ENCODE measurements around the gene FGF18.
"Not testable (repeated sequence)": the region's sequence is repeated elsewhere in the genome, so short reads cannot be mapped to it uniquely, and the experiment has no call there.

Gene FGF18

GRCh38 chr5:171485668-171486067 is 66.2 kb downstream of the FGF18 start:
- Histone ChIP-seq H3K9ac (no peak overlapping the region), H3K27me3 (no peaks in the 10 kb centered on the region), H3K4me2 (no peak overlapping the region), H3K4me1 (peaks cover 0 to under 1% (median 0%) of the 10 kb centered on the region in 10 experiments; a peak in 1 of 20 replicates), H4K20me1 (no peaks in the 10 kb centered on the region), H3K27ac (no peak overlapping the region), H3K9me3 (replicated peaks in 1 of 11) (no peaks in the 10 kb centered on the region), H3K4me3 (no peak overlapping the region), H3K36me3 (no peaks in the 10 kb centered on the region)
- no peak for TF ChIP-seq Cebpa-rat (IDR thresholded peaks at IDR 0.05)

- no peaks in the 10 kb centered on the region for H4K20me1 ChIP-seq
- H3K27me3 ChIP-seq: no peaks in the 10 kb centered on the region
- no peak for TF ChIP-seq Cebpa-rat (IDR thresholded peaks at IDR 0.05)
- H3K4me3 ChIP-seq: no peak overlapping the region
- no peak overlapping the region for H3K4me2 ChIP-seq
- H3K27ac ChIP-seq: no peak overlapping the region
- H3K4me1 ChIP-seq: no peaks in the 10 kb centered on the region
- no peak overlapping the region for H3K9ac ChIP-seq
- H3K9me3 ChIP-seq (replicated peaks in 1 of 11): no peaks in the 10 kb centered on the region
- H3K36me3 ChIP-seq: no peaks in the 10 kb centered on the region
Observed at GRCh38 chr5:171486613-171487012, 67.2 kb downstream of the FGF18 start.

- H3K27ac ChIP-seq: no peak overlapping the region
- peaks cover 0 to 2% (median 0%) of the 10 kb centered on the region in 10 experiments; a peak in 3 of 20 replicates for H3K4me1 ChIP-seq
- no peak for TF ChIP-seq Cebpa-rat (IDR thresholded peaks at IDR 0.05)
Observed at GRCh38 chr5:171488876-171489275, 69.4 kb downstream of the FGF18 start.

GRCh38 chr5:171492781-171493180 is 73.3 kb downstream of the FGF18 start:
- H3K36me3 ChIP-seq: no peaks in the 10 kb centered on the region
- H3K4me3 ChIP-seq: no peak overlapping the region
- peaks cover 5 to 18% (median 13%) of the 10 kb centered on the region in 10 experiments; a peak in 19 of 20 replicates for H3K4me1 ChIP-seq
- no peaks in the 10 kb centered on the region for H4K20me1 ChIP-seq
- no peak overlapping the region for H3K4me2 ChIP-seq
- H3K9ac ChIP-seq: no peak overlapping the region
- no peaks in the 10 kb centered on the region for H3K27me3 ChIP-seq
- H3K27ac ChIP-seq: no peak overlapping the region
- no peak for TF ChIP-seq Cebpa-rat (IDR thresholded peaks at IDR 0.05)
- H3K9me3 ChIP-seq (replicated peaks in 1 of 11): no peaks in the 10 kb centered on the region

More at GRCh38 chr5:171488876-171489275, 69.4 kb downstream of the FGF18 start:
- Histone ChIP-seq H4K20me1 (no peaks in the 10 kb centered on the region), H3K9me3 (replicated peaks in 1 of 11) (no peaks in the 10 kb centered on the region), H3K4me2 (no peak overlapping the region), H3K4me3 (no peak overlapping the region), H3K36me3 (no peaks in the 10 kb centered on the region), H3K9ac (no peak overlapping the region), H3K27me3 (no peaks in the 10 kb centered on the region)

- TF ChIP-seq Cebpa-rat (IDR thresholded peaks at IDR 0.05): no peak
- Histone ChIP-seq H3K4me2 (peak overlapping the region in 7 of 11 experiments; percentile 61 to 71 (median 66); a peak in 15 of 22 replicates), H3K27ac (peak overlapping the region in 2 of 11 experiments; percentile 31 to 54; a peak in 2 of 22 replicates), H3K4me3 (no peak overlapping the region), H3K9ac (no peak overlapping the region), H3K36me3 (no peaks in the 10 kb centered on the region), H3K4me1 (peaks cover 5 to 18% (median 13%) of the 10 kb centered on the region in 10 experiments; a peak in 19 of 20 replicates), H3K9me3 (replicated peaks in 1 of 11) (no peaks in the 10 kb centered on the region), H4K20me1 (no peaks in the 10 kb centered on the region), H3K27me3 (no peaks in the 10 kb centered on the region)
Observed at GRCh38 chr5:171493646-171494393, 74.4 kb downstream of the FGF18 start.

- Histone ChIP-seq H3K9ac (0 out of 22 replicates have a peak overlapping the region, but pooled peaks of 2 of the 11 experiments have one; percentile 0 to 27), H3K4me1 (peaks cover 5 to 18% (median 13%) of the 10 kb centered on the region in 10 experiments; a peak in 19 of 20 replicates), H3K36me3 (no peaks in the 10 kb centered on the region), H3K4me2 (peak overlapping the region; percentile 25 to 71 (median 61)), H3K27ac (peak overlapping the region in 5 of 11 experiments; percentile 4 to 54 (median 17); a peak in 5 of 22 replicates), H3K9me3 (replicated peaks in 1 of 11) (no peaks in the 10 kb centered on the region), H4K20me1 (no peaks in the 10 kb centered on the region), H3K4me3 (no peak overlapping the region), H3K27me3 (no peaks in the 10 kb centered on the region)
- no peak for TF ChIP-seq Cebpa-rat (IDR thresholded peaks at IDR 0.05)
Observed at GRCh38 chr5:171494452-171495121, 75.1 kb downstream of the FGF18 start.

GRCh38 chr5:171495122-171495700 is 75.8 kb downstream of the FGF18 start:
- H3K9ac ChIP-seq: no peak overlapping the region

GRCh38 chr5:171496456-171496855 is 77.0 kb downstream of the FGF18 start:
- H3K4me1 ChIP-seq: peaks cover 5 to 18% (median 13%) of the 10 kb centered on the region in 10 experiments; a peak in 19 of 20 replicates
- no peaks in the 10 kb centered on the region for H3K27me3 ChIP-seq
- H3K4me3 ChIP-seq: no peak overlapping the region
- no peaks in the 10 kb centered on the region for H4K20me1 ChIP-seq
- no peak overlapping the region for H3K4me2 ChIP-seq
- no peak overlapping the region for H3K9ac ChIP-seq
- H3K27ac ChIP-seq: no peak overlapping the region
- no peak for TF ChIP-seq Cebpa-rat (IDR thresholded peaks at IDR 0.05)
- no peaks in the 10 kb centered on the region for H3K36me3 ChIP-seq
- no peaks in the 10 kb centered on the region for H3K9me3 ChIP-seq (replicated peaks in 1 of 11)

More at GRCh38 chr5:171495122-171495700, 75.8 kb downstream of the FGF18 start:
- no peak for TF ChIP-seq Cebpa-rat (IDR thresholded peaks at IDR 0.05)
- Histone ChIP-seq H3K27me3 (no peaks in the 10 kb centered on the region), H3K9me3 (replicated peaks in 1 of 11) (no peaks in the 10 kb centered on the region), H3K36me3 (no peaks in the 10 kb centered on the region), H3K4me2 (peak overlapping the region; percentile 25 to 71 (median 61)), H3K4me1 (peaks cover 5 to 18% (median 13%) of the 10 kb centered on the region in 10 experiments; a peak in 19 of 20 replicates), H3K4me3 (no peak overlapping the region), H3K27ac (peak overlapping the region in 3 of 11 experiments; percentile 5 to 31 (median 17); a peak in 4 of 22 replicates), H4K20me1 (no peaks in the 10 kb centered on the region)

- not testable (repeated sequence) for H3K4me2 ChIP-seq; H3K27ac ChIP-seq; H3K4me3 ChIP-seq; H3K9me3 ChIP-seq (replicated peaks in 1 of 11); H3K36me3 ChIP-seq; H3K27me3 ChIP-seq; H4K20me1 ChIP-seq; H3K9ac ChIP-seq
- H3K4me1 ChIP-seq: peaks cover 5 to 18% (median 13%) of the 10 kb centered on the region in 10 experiments; a peak in 19 of 20 replicates
Observed at GRCh38 chr5:171497494-171497893, 78.0 kb downstream of the FGF18 start.
